ENCODE measurements around the gene ACSBG1. TPM values are rescaled to one million over a fixed set of nuclear protein-coding genes. Genes with fewer than 3 reads are reported as not detected.
A peak's percentile ranks its signal among the peaks of the same experiment; 100 is the strongest.

The ACSBG1 gene
- total and polyA plus RNA-seq, 10 of the 15 experiments (the other 5 are each of a cell fraction or from before 2014, with no cell fraction given), result 0.11 to 0.75 (median 0.42) TPM

DNA sequence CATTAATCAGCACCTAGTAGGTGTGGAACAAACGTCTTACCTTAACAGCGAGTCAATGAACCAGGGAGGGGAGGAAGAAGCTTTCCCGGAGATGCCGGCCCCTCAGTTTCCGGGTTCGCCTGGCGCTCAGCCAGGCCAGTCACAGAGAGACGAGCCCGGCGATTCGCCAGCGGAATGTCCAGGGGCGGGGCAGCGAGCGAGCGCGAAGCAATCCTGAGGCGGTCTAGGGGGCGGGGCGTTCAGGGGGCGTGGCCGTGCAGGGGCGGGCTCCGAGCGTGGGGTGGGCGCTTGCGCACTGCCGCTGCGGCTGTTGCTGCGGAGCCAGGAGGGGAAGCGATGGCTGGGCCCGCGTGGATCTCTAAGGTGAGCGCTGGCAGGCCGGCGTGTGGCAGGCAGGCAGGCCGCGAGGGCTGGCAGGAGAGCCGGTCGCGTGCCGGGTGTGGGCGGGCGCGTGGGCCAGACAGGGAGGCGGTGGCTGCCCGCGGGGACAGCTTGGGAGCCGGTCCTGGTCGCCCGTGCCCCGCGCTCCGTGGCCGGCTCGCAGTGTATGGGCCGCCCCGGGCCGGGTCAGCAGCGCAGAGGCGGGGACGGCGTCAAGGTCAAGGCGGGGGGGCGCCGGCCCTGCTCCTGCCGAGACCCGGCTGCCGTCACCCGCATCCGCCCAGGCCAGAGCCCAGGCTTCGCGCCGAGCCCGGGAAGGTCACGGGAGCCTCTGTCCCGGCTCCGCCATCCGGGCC lies 85.1 kb downstream of the ACSBG1 start, which contains the start of gene IDH3A (continued):
- TF ChIP-seq, protein P1, sequence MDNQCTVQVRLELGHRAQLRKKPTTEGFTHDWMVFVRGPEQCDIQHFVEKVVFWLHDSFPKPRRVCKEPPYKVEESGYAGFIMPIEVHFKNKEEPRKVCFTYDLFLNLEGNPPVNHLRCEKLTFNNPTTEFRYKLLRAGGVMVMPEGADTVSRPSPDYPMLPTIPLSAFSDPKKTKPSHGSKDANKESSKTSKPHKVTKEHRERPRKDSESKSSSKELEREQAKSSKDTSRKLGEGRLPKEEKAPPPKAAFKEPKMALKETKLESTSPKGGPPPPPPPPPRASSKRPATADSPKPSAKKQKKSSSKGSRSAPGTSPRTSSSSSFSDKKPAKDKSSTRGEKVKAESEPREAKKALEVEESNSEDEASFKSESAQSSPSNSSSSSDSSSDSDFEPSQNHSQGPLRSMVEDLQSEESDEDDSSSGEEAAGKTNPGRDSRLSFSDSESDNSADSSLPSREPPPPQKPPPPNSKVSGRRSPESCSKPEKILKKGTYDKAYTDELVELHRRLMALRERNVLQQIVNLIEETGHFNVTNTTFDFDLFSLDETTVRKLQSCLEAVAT (IDR thresholded peaks at IDR 0.05), result no peak
- TF ChIP-seq USF1 (IDR thresholded peaks at IDR 0.05; ENCODE audit: borderline replicate concordance, extremely low read length, insufficient read depth, low read depth, low read length) (no peak), NR2C1 (IDR thresholded peaks at IDR 0.05) (peak; percentile 58; the same call in 1 of the 2 replicates), KLF5 (IDR thresholded peaks at IDR 0.05; ENCODE audit: partially characterized antibody) (no peak), RUNX3 (IDR thresholded peaks at IDR 0.05; ENCODE audit: low read length) (no peak), SREBF1 (IDR thresholded peaks at IDR 0.05; ENCODE audit: low read length) (no peak), KAT2A (conservative IDR thresholded peaks at IDR 0.05; ENCODE audit: control insufficient read depth, low read depth, low read length) (no peak), NRF1 (conservative IDR thresholded peaks at IDR 0.05; ENCODE audit: low read depth, low read length) (peak; percentile 50), MYC (IDR thresholded peaks at IDR 0.05; ENCODE audit: insufficient read depth, insufficient read length, insufficient replicate concordance, low read length, severe bottlenecking) (peak; percentile 31), DPF2 (IDR thresholded peaks at IDR 0.05) (peak; percentile 85), CBFB (IDR thresholded peaks at IDR 0.05; ENCODE audit: low read depth) (peak; percentile 52; the same call in 1 of the 2 replicates), ZSCAN29 (IDR thresholded peaks at IDR 0.05) (peak; percentile 76), ZBTB40 (IDR thresholded peaks at IDR 0.05; ENCODE audit: borderline replicate concordance) (peak; percentile 60; the same call in 1 of the 2 replicates), CBX5 (IDR thresholded peaks at IDR 0.05; ENCODE audit: low read depth) (no peak), ZBED1 (IDR thresholded peaks at IDR 0.05; ENCODE audit: borderline replicate concordance) (no peak), WRNIP1 (IDR thresholded peaks at IDR 0.05; ENCODE audit: borderline replicate concordance, low read depth, low read length) (no peak), BACH1 (IDR thresholded peaks at IDR 0.05; ENCODE audit: borderline replicate concordance) (peak; percentile 95), ZNF217 (IDR thresholded peaks at IDR 0.05) (peak; percentile 20; the same call in 1 of the 2 replicates), SIX5 (IDR thresholded peaks at IDR 0.05; ENCODE audit: low read depth, low read length, severe bottlenecking) (no peak)
- TF ChIP-seq, protein P2, sequence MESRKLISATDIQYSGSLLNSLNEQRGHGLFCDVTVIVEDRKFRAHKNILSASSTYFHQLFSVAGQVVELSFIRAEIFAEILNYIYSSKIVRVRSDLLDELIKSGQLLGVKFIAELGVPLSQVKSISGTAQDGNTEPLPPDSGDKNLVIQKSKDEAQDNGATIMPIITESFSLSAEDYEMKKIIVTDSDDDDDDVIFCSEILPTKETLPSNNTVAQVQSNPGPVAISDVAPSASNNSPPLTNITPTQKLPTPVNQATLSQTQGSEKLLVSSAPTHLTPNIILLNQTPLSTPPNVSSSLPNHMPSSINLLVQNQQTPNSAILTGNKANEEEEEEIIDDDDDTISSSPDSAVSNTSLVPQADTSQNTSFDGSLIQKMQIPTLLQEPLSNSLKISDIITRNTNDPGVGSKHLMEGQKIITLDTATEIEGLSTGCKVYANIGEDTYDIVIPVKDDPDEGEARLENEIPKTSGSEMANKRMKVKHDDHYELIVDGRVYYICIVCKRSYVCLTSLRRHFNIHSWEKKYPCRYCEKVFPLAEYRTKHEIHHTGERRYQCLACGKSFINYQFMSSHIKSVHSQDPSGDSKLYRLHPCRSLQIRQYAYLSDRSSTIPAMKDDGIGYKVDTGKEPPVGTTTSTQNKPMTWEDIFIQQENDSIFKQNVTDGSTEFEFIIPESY (IDR thresholded peaks at IDR 0.05), result no peak
- TF ChIP-seq, protein P3, sequence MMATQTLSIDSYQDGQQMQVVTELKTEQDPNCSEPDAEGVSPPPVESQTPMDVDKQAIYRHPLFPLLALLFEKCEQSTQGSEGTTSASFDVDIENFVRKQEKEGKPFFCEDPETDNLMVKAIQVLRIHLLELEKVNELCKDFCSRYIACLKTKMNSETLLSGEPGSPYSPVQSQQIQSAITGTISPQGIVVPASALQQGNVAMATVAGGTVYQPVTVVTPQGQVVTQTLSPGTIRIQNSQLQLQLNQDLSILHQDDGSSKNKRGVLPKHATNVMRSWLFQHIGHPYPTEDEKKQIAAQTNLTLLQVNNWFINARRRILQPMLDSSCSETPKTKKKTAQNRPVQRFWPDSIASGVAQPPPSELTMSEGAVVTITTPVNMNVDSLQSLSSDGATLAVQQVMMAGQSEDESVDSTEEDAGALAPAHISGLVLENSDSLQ (IDR thresholded peaks at IDR 0.05), result peak; percentile 58

Data from GM12878 (cell line).